ENCODE measurements around the gene BCL6B. TPM values are rescaled to one million over a fixed set of nuclear protein-coding genes. Genes with fewer than 3 reads are reported as not detected.

Gene BCL6B
- total RNA-seq, 1 experiment from 2014 or later: 0.57 TPM

DNA sequence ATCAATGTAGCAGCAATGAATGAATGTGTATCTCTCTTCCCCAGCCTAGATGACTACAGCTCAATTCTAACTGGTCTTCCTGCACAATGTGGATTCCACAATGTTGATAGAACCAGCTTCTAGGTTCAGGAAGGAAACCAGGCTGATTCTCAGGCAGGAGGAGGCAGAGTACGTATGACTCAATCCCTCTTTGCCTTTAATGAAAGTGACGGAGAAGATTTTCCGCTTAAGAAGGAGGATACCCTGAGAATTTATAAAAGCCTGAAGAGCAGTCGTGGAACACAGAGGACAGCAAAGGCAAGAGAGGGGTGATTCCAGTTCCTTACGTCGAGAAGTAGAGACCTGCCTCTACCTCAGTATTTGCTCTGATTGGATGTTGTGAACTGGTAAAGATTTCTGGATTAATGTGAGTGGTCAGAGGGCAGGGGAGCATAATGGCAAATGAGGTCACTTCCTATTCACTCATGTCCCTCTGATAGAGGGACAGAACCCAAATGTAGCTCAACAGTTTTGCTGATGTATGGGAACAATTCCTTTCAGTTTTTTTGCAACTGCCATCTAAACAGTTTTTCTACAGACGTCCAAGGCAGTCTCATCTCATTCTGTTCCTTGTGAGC is 36.1 kb downstream of the BCL6B start:
- POLR2A ChIA-PET: no interaction called here
- H3K27me3 ChIP-seq (ENCODE audit: insufficient read depth, low read length): peaks cover under 1% of the 10 kb centered on the region; the same call in 1 of the 2 replicates
- H3K4me1 ChIP-seq (ENCODE audit: control insufficient read depth in 1 of 2, insufficient read depth in 2 of 2, low read length in 2 of 2): peaks cover 16 to 43% of the 10 kb centered on the region in 2 experiments
- no peak for TF ChIP-seq TCF7L2 (IDR thresholded peaks at IDR 0.05; ENCODE audit: borderline replicate concordance, extremely low read depth, insufficient read depth, insufficient read length)
- H3K4me2 ChIP-seq (ENCODE audit: low read length): peak overlapping the region; percentile 17
- ATAC-seq: no peak
- BruUV-seq (replicated peaks): no TSS peak
- RAD21 ChIA-PET (ENCODE audit: low non-redundant PET in 1 of 2, low total read pairs in 2 of 2, uncharacterized antibody in 2 of 2, unreplicated experiment in 2 of 2): no interaction called here
- no peak overlapping the region for H3K27ac ChIP-seq (ENCODE audit: low read depth, low read length)
- DNase-seq (ENCODE audit: low read depth, low spot score): no peak
- H3K9me3 ChIP-seq (ENCODE audit: control insufficient read depth in 1 of 2, insufficient read depth in 1 of 2, low read depth in 1 of 2, low read length in 2 of 2): no peaks in the 10 kb centered on the region
- no peak overlapping the region for H3K4me3 ChIP-seq (replicated peaks in 1 of 2; ENCODE audit: low read depth in 1 of 2, low read length in 2 of 2)
- intact Hi-C loops (cut with micrococcal nuclease): no loop called here
- peak overlapping the region; percentile 17 for H2AFZ ChIP-seq (ENCODE audit: low read depth, low read length, poor library complexity, severe bottlenecking)
- no peak overlapping the region for H3K9ac ChIP-seq (ENCODE audit: low read length)
- no peaks in the 10 kb centered on the region for H3K79me2 ChIP-seq (ENCODE audit: insufficient read depth, low read length)
- H3K36me3 ChIP-seq (ENCODE audit: control insufficient read depth in 1 of 2, insufficient read depth in 2 of 2, low read length in 2 of 2): no peaks in the 10 kb centered on the region
- H3K9me2 ChIP-seq (ENCODE audit: insufficient read depth): no peaks in the 10 kb centered on the region
- no peaks in the 10 kb centered on the region for H4K20me1 ChIP-seq (ENCODE audit: insufficient read depth)
- CTCF ChIA-PET: interaction anchor here (1.1 to 1.3 kb wide), 2 partner anchors 13 to 74 kb away, joined by 4 to 5 read pairs; no protein-coding TSS in a partner anchor

- CTCF ChIA-PET: interaction anchor here (0.5 to 1.4 kb wide), 9 partner anchors 8 to 327 kb away, joined by 3 to 8 read pairs (median 4); no protein-coding TSS in a partner anchor
- peak; percentile 89 for ATAC-seq
- Histone ChIP-seq H3K4me2 (ENCODE audit: low read length) (peak overlapping the region; percentile 71), H3K9ac (ENCODE audit: low read length) (peak overlapping the region; percentile 29; the same call in 1 of the 2 replicates), H3K27ac (ENCODE audit: low read depth, low read length) (peak overlapping the region; percentile 53), H3K4me3 (replicated peaks in 1 of 2; ENCODE audit: low read depth in 1 of 2, low read length in 2 of 2) (peak overlapping the region in 1 of 2 experiments; percentile 36; a peak in 2 of 4 replicates), H3K9me2 (ENCODE audit: insufficient read depth) (no peaks in the 10 kb centered on the region), H3K36me3 (ENCODE audit: control insufficient read depth in 1 of 2, insufficient read depth in 2 of 2, low read length in 2 of 2) (no peaks in the 10 kb centered on the region), H4K20me1 (ENCODE audit: insufficient read depth) (no peaks in the 10 kb centered on the region), H3K27me3 (ENCODE audit: insufficient read depth, low read length) (peaks cover 4% of the 10 kb centered on the region; the same call in 1 of the 2 replicates), H3K4me1 (ENCODE audit: control insufficient read depth in 1 of 2, insufficient read depth in 2 of 2, low read length in 2 of 2) (peaks cover 16 to 43% of the 10 kb centered on the region in 2 experiments), H2AFZ (ENCODE audit: low read depth, low read length, poor library complexity, severe bottlenecking) (peak overlapping the region; percentile 90), H3K9me3 (ENCODE audit: control insufficient read depth in 1 of 2, insufficient read depth in 1 of 2, low read depth in 1 of 2, low read length in 2 of 2) (no peaks in the 10 kb centered on the region), H3K79me2 (ENCODE audit: insufficient read depth, low read length) (no peaks in the 10 kb centered on the region)
- RAD21 ChIA-PET (ENCODE audit: low non-redundant PET in 1 of 2, low total read pairs in 2 of 2, uncharacterized antibody in 2 of 2, unreplicated experiment in 2 of 2): interaction anchor here in 1 of 2 experiments (0.6 kb wide), 1 partner anchor 109 kb away, joined by 3 read pairs; no protein-coding TSS in a partner anchor
- POLR2A ChIA-PET: interaction anchor here (0.8 to 1.0 kb wide), 3 partner anchors 13 to 75 kb away, joined by 3 to 4 read pairs (median 4); no protein-coding TSS in a partner anchor
- intact Hi-C loops (cut with micrococcal nuclease): no loop called here
- DNase-seq (ENCODE audit: low read depth, low spot score): peak; percentile 96
- no TSS peak for BruUV-seq (replicated peaks)
- peak; percentile 41 for TF ChIP-seq TCF7L2 (IDR thresholded peaks at IDR 0.05; ENCODE audit: borderline replicate concordance, extremely low read depth, insufficient read depth, insufficient read length)
- no peak for TF ChIP-seq ELF1 (IDR thresholded peaks at IDR 0.05; ENCODE audit: borderline replicate concordance, low read depth)
- no peak for TF ChIP-seq EZH2phosphoT487 (IDR thresholded peaks at IDR 0.05; ENCODE audit: borderline replicate concordance)
- peak; percentile 32 for TF ChIP-seq YY1 (IDR thresholded peaks at IDR 0.05; ENCODE audit: extremely low read depth, insufficient replicate concordance, low read depth, low read length)
- TF ChIP-seq, protein P1, sequence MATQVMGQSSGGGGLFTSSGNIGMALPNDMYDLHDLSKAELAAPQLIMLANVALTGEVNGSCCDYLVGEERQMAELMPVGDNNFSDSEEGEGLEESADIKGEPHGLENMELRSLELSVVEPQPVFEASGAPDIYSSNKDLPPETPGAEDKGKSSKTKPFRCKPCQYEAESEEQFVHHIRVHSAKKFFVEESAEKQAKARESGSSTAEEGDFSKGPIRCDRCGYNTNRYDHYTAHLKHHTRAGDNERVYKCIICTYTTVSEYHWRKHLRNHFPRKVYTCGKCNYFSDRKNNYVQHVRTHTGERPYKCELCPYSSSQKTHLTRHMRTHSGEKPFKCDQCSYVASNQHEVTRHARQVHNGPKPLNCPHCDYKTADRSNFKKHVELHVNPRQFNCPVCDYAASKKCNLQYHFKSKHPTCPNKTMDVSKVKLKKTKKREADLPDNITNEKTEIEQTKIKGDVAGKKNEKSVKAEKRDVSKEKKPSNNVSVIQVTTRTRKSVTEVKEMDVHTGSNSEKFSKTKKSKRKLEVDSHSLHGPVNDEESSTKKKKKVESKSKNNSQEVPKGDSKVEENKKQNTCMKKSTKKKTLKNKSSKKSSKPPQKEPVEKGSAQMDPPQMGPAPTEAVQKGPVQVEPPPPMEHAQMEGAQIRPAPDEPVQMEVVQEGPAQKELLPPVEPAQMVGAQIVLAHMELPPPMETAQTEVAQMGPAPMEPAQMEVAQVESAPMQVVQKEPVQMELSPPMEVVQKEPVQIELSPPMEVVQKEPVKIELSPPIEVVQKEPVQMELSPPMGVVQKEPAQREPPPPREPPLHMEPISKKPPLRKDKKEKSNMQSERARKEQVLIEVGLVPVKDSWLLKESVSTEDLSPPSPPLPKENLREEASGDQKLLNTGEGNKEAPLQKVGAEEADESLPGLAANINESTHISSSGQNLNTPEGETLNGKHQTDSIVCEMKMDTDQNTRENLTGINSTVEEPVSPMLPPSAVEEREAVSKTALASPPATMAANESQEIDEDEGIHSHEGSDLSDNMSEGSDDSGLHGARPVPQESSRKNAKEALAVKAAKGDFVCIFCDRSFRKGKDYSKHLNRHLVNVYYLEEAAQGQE (IDR thresholded peaks at IDR 0.05; ENCODE audit: low read depth): no peak
- TF ChIP-seq, protein P2, sequence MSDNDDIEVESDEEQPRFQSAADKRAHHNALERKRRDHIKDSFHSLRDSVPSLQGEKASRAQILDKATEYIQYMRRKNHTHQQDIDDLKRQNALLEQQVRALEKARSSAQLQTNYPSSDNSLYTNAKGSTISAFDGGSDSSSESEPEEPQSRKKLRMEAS (IDR thresholded peaks at IDR 0.05): peak; percentile 69
- TF ChIP-seq FOSL1 (IDR thresholded peaks at IDR 0.05; ENCODE audit: low read depth): peak; percentile 97
- peak; percentile 92 for TF ChIP-seq SIN3A (IDR thresholded peaks at IDR 0.05; ENCODE audit: low read depth)
- peak; percentile 96 for TF ChIP-seq JUND (IDR thresholded peaks at IDR 0.05)
- peak; percentile 57; the same call in 1 of the 2 replicates for TF ChIP-seq POLR2AphosphoS5 (IDR thresholded peaks at IDR 0.05; ENCODE audit: low read depth, low read length)
- TF ChIP-seq, protein P3, sequence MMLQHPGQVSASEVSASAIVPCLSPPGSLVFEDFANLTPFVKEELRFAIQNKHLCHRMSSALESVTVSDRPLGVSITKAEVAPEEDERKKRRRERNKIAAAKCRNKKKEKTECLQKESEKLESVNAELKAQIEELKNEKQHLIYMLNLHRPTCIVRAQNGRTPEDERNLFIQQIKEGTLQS (IDR thresholded peaks at IDR 0.05): no peak; the same call in 1 of the 2 replicates
- TF ChIP-seq ZNF274 (IDR thresholded peaks at IDR 0.05; ENCODE audit: low read depth, low read length): no peak
- TF ChIP-seq ZFX (IDR thresholded peaks at IDR 0.05): no peak
- peak; percentile 63; the same call in 1 of the 2 replicates for TF ChIP-seq EGR1 (IDR thresholded peaks at IDR 0.05; ENCODE audit: low read depth)
Measured at GRCh38 chr17:7060165-7060891, 37.5 kb downstream of the BCL6B start.
